ENCODE results near the gene UBE2I. TPM values are rescaled to one million over a fixed set of nuclear protein-coding genes. Genes with fewer than 3 reads are reported as not detected.

Gene UBE2I
- polyA plus RNA-seq (2013, experiment 1 of 2), result 175 TPM
- 181 TPM for polyA plus RNA-seq (2013, experiment 2 of 2)

DNA sequence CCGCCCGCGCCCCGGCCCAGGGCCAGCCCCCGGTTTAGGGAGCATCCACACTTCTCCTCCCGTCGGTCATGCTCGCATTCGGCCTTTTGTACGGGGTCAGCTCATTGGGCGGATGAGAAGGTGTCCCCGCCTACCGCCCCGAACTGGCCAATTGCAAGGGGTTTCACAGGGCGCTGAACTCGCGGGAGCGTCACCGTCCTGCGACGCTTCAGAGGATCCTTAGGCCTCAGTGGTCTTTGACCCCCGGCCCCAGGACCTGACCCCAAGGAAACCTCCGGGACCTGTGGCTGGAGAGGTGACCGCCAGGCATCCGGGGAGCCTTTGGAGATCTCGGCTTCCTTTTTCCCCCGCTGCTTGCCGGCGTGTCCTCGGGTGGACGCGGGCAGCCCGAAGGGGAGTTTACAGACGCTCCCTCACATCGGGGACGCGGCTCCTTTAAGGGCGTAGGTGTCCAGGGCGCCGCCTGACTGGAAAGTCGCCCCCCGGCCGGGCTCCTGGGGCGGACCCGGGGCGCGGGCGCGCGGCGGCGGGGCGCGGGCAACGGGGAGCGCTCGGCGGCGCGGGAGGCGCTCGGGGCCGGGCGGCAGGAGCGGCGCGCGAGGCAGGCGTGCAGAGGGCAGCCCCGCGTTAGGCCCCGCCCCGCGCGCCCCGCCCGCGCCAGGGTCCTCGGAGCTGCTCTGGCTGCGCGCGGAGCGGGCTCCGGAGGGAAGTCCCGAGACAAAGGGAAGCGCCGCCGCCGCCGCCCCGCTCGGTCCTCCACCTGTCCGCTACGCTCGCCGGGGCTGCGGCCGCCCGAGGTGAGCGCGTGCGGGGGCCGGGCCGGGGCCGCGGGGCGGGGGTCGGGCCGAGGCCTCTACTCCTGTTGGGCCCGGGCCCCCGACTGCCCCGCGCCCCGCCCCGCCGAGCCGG is at the start of gene UBE2I:
TSS of gene UBE2I (plus strand) at position 660 of the 909 bp plus-strand sequence. CDS start 4,395 bp downstream, outside the sequence.
- WGBS, 2 experiments (ENCODE audit: insufficient coverage in 2 of 2), result 0% methylated on average over 74 to 85 of the region's 117 CpGs
- H3K27ac ChIP-seq (ENCODE audit: low read depth, low read length, severe bottlenecking), result peak within 1 kb of the TSS; percentile 100

DNA sequence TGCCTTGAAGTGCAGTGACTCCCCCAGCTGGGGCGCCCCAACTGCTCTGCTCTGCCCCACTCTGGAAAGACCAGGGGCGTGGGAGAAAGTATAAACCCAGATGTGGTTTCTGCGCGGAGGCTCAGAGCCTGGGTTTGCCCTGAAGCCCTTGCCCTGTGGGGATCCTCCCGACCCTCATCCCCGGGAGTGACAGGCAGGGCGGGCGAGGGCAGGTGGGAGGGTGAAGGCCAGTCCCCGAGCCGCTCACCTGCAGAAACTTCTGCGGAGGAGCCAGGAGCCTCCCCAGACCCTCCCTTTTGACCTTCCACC is 49.7 kb upstream of the UBE2I start:
- Histone ChIP-seq H3K4me1 (ENCODE audit: control insufficient read depth, insufficient read depth, low read length, poor library complexity, severe bottlenecking) (no peaks in the 10 kb centered on the region), H3K9me3 (ENCODE audit: control insufficient read depth, low read length) (peaks cover 3% of the 10 kb centered on the region), H3K36me3 (ENCODE audit: control insufficient read depth, insufficient read depth, low read length) (no peaks in the 10 kb centered on the region), H3K27ac (ENCODE audit: low read depth, low read length, severe bottlenecking) (no peak overlapping the region), H3K4me3 (ENCODE audit: extremely low read depth, insufficient read depth, low read length, poor library complexity, severe bottlenecking) (no peak overlapping the region)
- 53 to 57% methylated on average over 9 to 10 of the region's 11 CpGs for WGBS, 2 experiments (ENCODE audit: insufficient coverage in 2 of 2)

More for the DNA sequence above, at the start of gene UBE2I:
- Histone ChIP-seq H3K4me3 (ENCODE audit: extremely low read depth, insufficient read depth, low read length, poor library complexity, severe bottlenecking) (peak within 1 kb of the TSS; percentile 84), H3K9me3 (ENCODE audit: control insufficient read depth, low read length) (no peaks in the 10 kb centered on the region), H3K4me1 (ENCODE audit: control insufficient read depth, insufficient read depth, low read length, poor library complexity, severe bottlenecking) (peaks cover 10% of the 10 kb centered on the region), H3K36me3 (ENCODE audit: control insufficient read depth, insufficient read depth, low read length) (peaks cover 28% of the 10 kb centered on the region)

- Histone ChIP-seq H3K36me3 (ENCODE audit: control insufficient read depth, insufficient read depth, low read length) (no peaks in the 10 kb centered on the region), H3K9me3 (ENCODE audit: control insufficient read depth, low read length) (peaks cover 7% of the 10 kb centered on the region), H3K27ac (ENCODE audit: low read depth, low read length, severe bottlenecking) (no peak overlapping the region), H3K4me3 (ENCODE audit: extremely low read depth, insufficient read depth, low read length, poor library complexity, severe bottlenecking) (no peak overlapping the region), H3K4me1 (ENCODE audit: control insufficient read depth, insufficient read depth, low read length, poor library complexity, severe bottlenecking) (no peaks in the 10 kb centered on the region)
- WGBS, 2 experiments (ENCODE audit: insufficient coverage in 2 of 2), result 81 to 85% methylated on average over 32 of the region's 36 CpGs
Measured at GRCh38 chr16:1260101-1260680, 49.2 kb upstream of the UBE2I start.

GRCh38 chr16:1261131-1261892 is 48.1 kb upstream of the UBE2I start:
- H3K27ac ChIP-seq (ENCODE audit: low read depth, low read length, severe bottlenecking), result no peak overlapping the region
- 42 to 43% methylated on average over 25 to 31 of the region's 47 CpGs for WGBS, 2 experiments (ENCODE audit: insufficient coverage in 2 of 2)

DNA sequence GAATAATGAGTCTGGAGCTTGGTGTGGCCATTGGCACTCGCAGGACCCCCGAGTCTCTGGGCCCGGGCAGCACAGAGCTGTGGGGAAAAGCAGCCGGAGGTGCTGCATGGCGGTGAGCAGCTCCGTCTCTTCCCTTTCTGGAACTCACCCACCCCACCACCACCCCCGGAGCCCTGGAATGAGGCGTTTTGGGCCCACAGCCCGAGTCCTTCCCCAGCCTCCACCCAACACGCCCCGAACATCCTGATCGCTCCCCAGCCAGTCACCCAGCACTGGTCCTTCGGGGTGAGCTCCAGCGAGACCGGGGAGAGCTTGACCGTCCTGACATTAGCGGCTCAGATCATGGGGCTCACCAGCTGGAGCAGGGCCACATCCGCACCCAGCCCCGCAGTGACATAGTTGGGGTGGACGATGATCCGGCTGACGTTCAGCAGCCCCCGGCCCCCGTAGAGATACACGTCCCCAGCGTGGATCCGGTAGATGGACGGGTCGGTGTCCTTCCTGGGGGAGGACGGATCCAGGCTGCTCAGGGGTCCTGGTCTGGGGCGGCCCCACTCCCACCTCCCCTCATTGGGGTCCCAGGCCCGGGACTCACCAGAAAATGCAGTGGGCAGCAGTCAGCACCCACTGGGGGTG is 47.1 kb upstream of the UBE2I start:
- 93 to 95% methylated on average over 29 to 30 of the region's 32 CpGs for WGBS, 2 experiments (ENCODE audit: insufficient coverage in 2 of 2)
- Histone ChIP-seq H3K27ac (ENCODE audit: low read depth, low read length, severe bottlenecking) (no peak overlapping the region), H3K4me3 (ENCODE audit: extremely low read depth, insufficient read depth, low read length, poor library complexity, severe bottlenecking) (no peak overlapping the region), H3K36me3 (ENCODE audit: control insufficient read depth, insufficient read depth, low read length) (no peaks in the 10 kb centered on the region), H3K4me1 (ENCODE audit: control insufficient read depth, insufficient read depth, low read length, poor library complexity, severe bottlenecking) (no peaks in the 10 kb centered on the region), H3K9me3 (ENCODE audit: control insufficient read depth, low read length) (peaks cover 7% of the 10 kb centered on the region)

More at GRCh38 chr16:1261131-1261892, 48.1 kb upstream of the UBE2I start:
- no peak overlapping the region for H3K4me3 ChIP-seq (ENCODE audit: extremely low read depth, insufficient read depth, low read length, poor library complexity, severe bottlenecking)
- no peaks in the 10 kb centered on the region for H3K4me1 ChIP-seq (ENCODE audit: control insufficient read depth, insufficient read depth, low read length, poor library complexity, severe bottlenecking)
- no peaks in the 10 kb centered on the region for H3K36me3 ChIP-seq (ENCODE audit: control insufficient read depth, insufficient read depth, low read length)
- H3K9me3 ChIP-seq (ENCODE audit: control insufficient read depth, low read length), result peaks cover 7% of the 10 kb centered on the region

GRCh38 chr16:1262846-1263221 is 46.6 kb upstream of the UBE2I start:
- no peak overlapping the region for H3K27ac ChIP-seq (ENCODE audit: low read depth, low read length, severe bottlenecking)
- WGBS, 2 experiments (ENCODE audit: insufficient coverage in 2 of 2), result 90 to 93% methylated on average over 7 to 9 of the region's 9 CpGs
- H3K9me3 ChIP-seq (ENCODE audit: control insufficient read depth, low read length), result peaks cover 7% of the 10 kb centered on the region
- no peak overlapping the region for H3K4me3 ChIP-seq (ENCODE audit: extremely low read depth, insufficient read depth, low read length, poor library complexity, severe bottlenecking)
- no peaks in the 10 kb centered on the region for H3K36me3 ChIP-seq (ENCODE audit: control insufficient read depth, insufficient read depth, low read length)
- no peaks in the 10 kb centered on the region for H3K4me1 ChIP-seq (ENCODE audit: control insufficient read depth, insufficient read depth, low read length, poor library complexity, severe bottlenecking)

GRCh38 chr16:1263591-1264344 is 45.7 kb upstream of the UBE2I start:
- Histone ChIP-seq H3K36me3 (ENCODE audit: control insufficient read depth, insufficient read depth, low read length) (no peaks in the 10 kb centered on the region), H3K27ac (ENCODE audit: low read depth, low read length, severe bottlenecking) (no peak overlapping the region), H3K4me1 (ENCODE audit: control insufficient read depth, insufficient read depth, low read length, poor library complexity, severe bottlenecking) (no peaks in the 10 kb centered on the region), H3K9me3 (ENCODE audit: control insufficient read depth, low read length) (peaks cover 7% of the 10 kb centered on the region), H3K4me3 (ENCODE audit: extremely low read depth, insufficient read depth, low read length, poor library complexity, severe bottlenecking) (no peak overlapping the region)
- 88 to 95% methylated on average over 11 to 14 of the region's 15 CpGs for WGBS, 2 experiments (ENCODE audit: insufficient coverage in 2 of 2)

GRCh38 chr16:1264345-1265089 is 44.9 kb upstream of the UBE2I start:
- no peak overlapping the region for H3K4me3 ChIP-seq (ENCODE audit: extremely low read depth, insufficient read depth, low read length, poor library complexity, severe bottlenecking)
- H3K4me1 ChIP-seq (ENCODE audit: control insufficient read depth, insufficient read depth, low read length, poor library complexity, severe bottlenecking), result no peaks in the 10 kb centered on the region
- H3K36me3 ChIP-seq (ENCODE audit: control insufficient read depth, insufficient read depth, low read length), result no peaks in the 10 kb centered on the region
- 91% methylated on average over 16 of the region's 16 CpGs for WGBS, 2 experiments (ENCODE audit: insufficient coverage in 2 of 2)
- H3K27ac ChIP-seq (ENCODE audit: low read depth, low read length, severe bottlenecking), result no peak overlapping the region
- H3K9me3 ChIP-seq (ENCODE audit: control insufficient read depth, low read length), result peaks cover 7% of the 10 kb centered on the region

GRCh38 chr16:1265090-1265630 is 44.3 kb upstream of the UBE2I start:
- Histone ChIP-seq H3K36me3 (ENCODE audit: control insufficient read depth, insufficient read depth, low read length) (no peaks in the 10 kb centered on the region), H3K4me1 (ENCODE audit: control insufficient read depth, insufficient read depth, low read length, poor library complexity, severe bottlenecking) (no peaks in the 10 kb centered on the region), H3K27ac (ENCODE audit: low read depth, low read length, severe bottlenecking) (no peak overlapping the region), H3K9me3 (ENCODE audit: control insufficient read depth, low read length) (peaks cover 7% of the 10 kb centered on the region), H3K4me3 (ENCODE audit: extremely low read depth, insufficient read depth, low read length, poor library complexity, severe bottlenecking) (no peak overlapping the region)
- 90 to 97% methylated on average over 4 to 9 of the region's 13 CpGs for WGBS, 2 experiments (ENCODE audit: insufficient coverage in 2 of 2)

All from mesodermal cell (in vitro differentiated cells).